Keratinocyte (primary cell): ENCODE results near the gene ALKBH5. TPM values are rescaled to one million over a fixed set of nuclear protein-coding genes. Genes with fewer than 3 reads are reported as not detected.

Experiments used
- DNase-seq: peaks from one replicate; pipeline ENCODE4 v3.0.0-alpha.2; 2011; ENCODE audit warnings: low read depth, missing footprints, low spot score
- FAIRE-seq: peaks from 2 replicates; lab custom pipeline; 2011; peaks lifted over from hg19 to GRCh38; lab: Jason Lieb, UNC
- H2AFZ ChIP-seq: 2 replicates; pipeline ENCODE4 v1.6.0; 2012; ENCODE audit warnings: low read length, control low read depth, inconsistent platforms; ENCODE audit not compliant: control insufficient read depth
- H3K27ac ChIP-seq: 2 replicates; pipeline ENCODE4 v1.5.1; 2011; ENCODE audit warnings: low read length; ENCODE audit not compliant: control insufficient read depth, insufficient read depth
- H3K27me3 ChIP-seq: 3 replicates; pipeline ENCODE4 v1.6.0; 2011; ENCODE audit warnings: low read length; ENCODE audit not compliant: control insufficient read depth, insufficient read depth; ENCODE audit errors: extremely low read depth
- H3K36me3 ChIP-seq, 2 experiments: 2 replicates in 1 of 2; 3 replicates in 1 of 2; pipeline ENCODE4 v1.5.1; 2011; ENCODE audit warnings: low read length in 2 of 2, mild to moderate bottlenecking in 1 of 2; ENCODE audit not compliant: control insufficient read depth in 2 of 2, insufficient read depth in 2 of 2; ENCODE audit errors: extremely low read depth in 1 of 2
- H3K4me1 ChIP-seq: 3 replicates; pipeline ENCODE4 v1.5.1; 2011; ENCODE audit warnings: low read length; ENCODE audit not compliant: control insufficient read depth, insufficient read depth; ENCODE audit errors: extremely low read depth
- H3K4me2 ChIP-seq: 3 replicates; pipeline ENCODE4 v1.6.0; 2011; ENCODE audit warnings: low read depth, low read length; ENCODE audit not compliant: control insufficient read depth, insufficient read depth; ENCODE audit errors: extremely low read depth
- H3K4me3 ChIP-seq, 3 experiments: fragments of 200-600 bp in 1 of 3; sonication (generic) in 1 of 3; 2 replicates in 2 of 3; 3 replicates in 1 of 3; pipeline ENCODE4 v1.5.1; 2011 to 2016; ENCODE audit warnings: low read length in 3 of 3, mild to moderate bottlenecking in 3 of 3, control low read depth in 2 of 3, inconsistent platforms in 1 of 3, low read depth in 1 of 3, mixed read lengths in 1 of 3, mixed run types in 1 of 3, moderate library complexity in 1 of 3; ENCODE audit not compliant: control insufficient read depth in 2 of 3, insufficient read depth in 2 of 3; ENCODE audit errors: extremely low read depth in 1 of 3
- H3K79me2 ChIP-seq: 2 replicates; pipeline ENCODE4 v1.6.0; 2012; ENCODE audit warnings: low read length; ENCODE audit not compliant: control insufficient read depth, insufficient read depth
- H3K9ac ChIP-seq: 3 replicates; pipeline ENCODE4 v1.6.0; 2011; ENCODE audit warnings: low read length; ENCODE audit not compliant: control insufficient read depth, insufficient read depth; ENCODE audit errors: extremely low read depth
- H3K9me1 ChIP-seq: 3 replicates; pipeline ENCODE4 v1.6.0; 2011; ENCODE audit warnings: low read length; ENCODE audit not compliant: control insufficient read depth, insufficient read depth; ENCODE audit errors: extremely low read depth
- H3K9me3 ChIP-seq: 2 replicates; pipeline ENCODE4 v1.5.1; 2012; ENCODE audit warnings: low read depth, low read length; ENCODE audit not compliant: control insufficient read depth
- H4K20me1 ChIP-seq: 3 replicates; pipeline ENCODE4 v1.6.0; 2011; ENCODE audit warnings: low read length; ENCODE audit not compliant: control insufficient read depth, insufficient read depth; ENCODE audit errors: extremely low read depth
- CTCF ChIP-seq, 3 experiments: IDR thresholded peaks in 1 of 3; conservative IDR thresholded peaks in 1 of 3; optimal IDR thresholded peaks in 1 of 3; 2 replicates in 2 of 3; 3 replicates in 1 of 3; pipeline versions ENCODE3 to v1.5.1; 2011; ENCODE audit warnings: low read length in 3 of 3, mild to moderate bottlenecking in 3 of 3, moderate library complexity in 2 of 3, control low read depth in 1 of 3, inconsistent platforms in 1 of 3; ENCODE audit not compliant: insufficient read depth in 2 of 3; ENCODE audit errors: extremely low read depth in 1 of 3
- EZH2 ChIP-seq: IDR thresholded peaks from one replicate; pipeline ENCODE4 v1.6.1; 2012; ENCODE audit warnings: inconsistent platforms, mild to moderate bottlenecking, low read length, moderate library complexity
- dilution Hi-C: fragments of 300-500 bp; cut with MboI; formaldehyde crosslinking; loops from one replicate; pipeline ENCODE4 v1.7.0; 2020; ENCODE audit warnings: low sequenced_read_pairs; ENCODE audit not compliant: extremely low pct_ligation_motif_present
- polyA plus RNA-seq, 5 experiments: library from polyadenylated mRNA; depleted of rRNA in 3 of 5; stranded (reverse) in 3 of 5; stranded (forward) in 1 of 5; unstranded in 1 of 5; fragments of >200 nt; gene quantifications; 1 replicate in 1 of 5; 2 replicates in 3 of 5; 3 replicates in 1 of 5; pipeline versions ENCODE4 v1.2.1 to v1.2.3, GENCODE V29; 2011 to 2012; ENCODE audit warnings: missing spikeins in 2 of 5, low read depth in 1 of 5, low replicate concordance in 1 of 5

Gene ALKBH5
- polyA plus RNA-seq, 1 donor (not counting 4 experiments of a cell fraction or from before 2014, with no cell fraction given) = 50.2 TPM

- Histone ChIP-seq H3K79me2 (no peaks in the 10 kb centered on the region), H3K4me2 (no peak overlapping the region), H2AFZ (no peak overlapping the region), H3K9ac (no peak overlapping the region), H4K20me1 (no peaks in the 10 kb centered on the region), H3K4me1 (no peaks in the 10 kb centered on the region), H3K27me3 (peaks cover 4% of the 10 kb centered on the region), H3K36me3 (no peaks in the 10 kb centered on the region), H3K9me3 (no peaks in the 10 kb centered on the region), H3K27ac (no peak overlapping the region), H3K4me3 (no peak overlapping the region), H3K9me1 (no peaks in the 10 kb centered on the region)
- DNase-seq = no peak
- no peak for TF ChIP-seq CTCF (optimal IDR thresholded peaks at IDR 0.05 in 1 of 3, IDR thresholded peaks at IDR 0.05 in 1 of 3, conservative IDR thresholded peaks at IDR 0.05 in 1 of 3; ENCODE audit: extremely low read depth in 1 of 3, insufficient read depth in 2 of 3, low read length in 3 of 3)
- TF ChIP-seq EZH2 = no peak
- dilution Hi-C loops = no loop called here
- FAIRE-seq = no peak
Measured at GRCh38 chr17:18144261-18144660, 39.4 kb upstream of the ALKBH5 start.

- dilution Hi-C loops = no loop called here
- H4K20me1 ChIP-seq = no peaks in the 10 kb centered on the region
- H3K27me3 ChIP-seq = peaks cover 4% of the 10 kb centered on the region
- no peak overlapping the region for H3K4me2 ChIP-seq
- H3K4me1 ChIP-seq = no peaks in the 10 kb centered on the region
- DNase-seq (no peak), FAIRE-seq (no peak)
- no peak for TF ChIP-seq CTCF (optimal IDR thresholded peaks at IDR 0.05 in 1 of 3, IDR thresholded peaks at IDR 0.05 in 1 of 3, conservative IDR thresholded peaks at IDR 0.05 in 1 of 3; ENCODE audit: extremely low read depth in 1 of 3, insufficient read depth in 2 of 3, low read length in 3 of 3)
- no peak for TF ChIP-seq EZH2
- H3K36me3 ChIP-seq = no peaks in the 10 kb centered on the region
- H3K9ac ChIP-seq = no peak overlapping the region
- H3K4me3 ChIP-seq = no peak overlapping the region
- H2AFZ ChIP-seq = no peak overlapping the region
- no peaks in the 10 kb centered on the region for H3K9me3 ChIP-seq
- H3K27ac ChIP-seq = no peak overlapping the region
- H3K79me2 ChIP-seq = no peaks in the 10 kb centered on the region
- no peaks in the 10 kb centered on the region for H3K9me1 ChIP-seq
Measured at GRCh38 chr17:18144855-18145254, 38.8 kb upstream of the ALKBH5 start.
